Umbilical cord (tissue), 2 donors: ENCODE measurements around the gene UBE4A. TPM values are rescaled to one million over a fixed set of nuclear protein-coding genes. Genes with fewer than 3 reads are reported as not detected.

Experiments used
- DNase-seq: peaks from one replicate; pipeline ENCODE4 v3.0.0-alpha.2; 2015; ENCODE audit warnings: low spot score
- total RNA-seq: library from RNA; depleted of rRNA; stranded (reverse); fragments of >200 nt; gene quantifications from one replicate; pipeline ENCODE4 v1.2.3, GENCODE V29; 2014; ENCODE audit warnings: low replicate concordance; ENCODE audit not compliant: insufficient read depth

Gene UBE4A
- total RNA-seq, 1 donor from 2014 or later: 22.1 TPM

DNA sequence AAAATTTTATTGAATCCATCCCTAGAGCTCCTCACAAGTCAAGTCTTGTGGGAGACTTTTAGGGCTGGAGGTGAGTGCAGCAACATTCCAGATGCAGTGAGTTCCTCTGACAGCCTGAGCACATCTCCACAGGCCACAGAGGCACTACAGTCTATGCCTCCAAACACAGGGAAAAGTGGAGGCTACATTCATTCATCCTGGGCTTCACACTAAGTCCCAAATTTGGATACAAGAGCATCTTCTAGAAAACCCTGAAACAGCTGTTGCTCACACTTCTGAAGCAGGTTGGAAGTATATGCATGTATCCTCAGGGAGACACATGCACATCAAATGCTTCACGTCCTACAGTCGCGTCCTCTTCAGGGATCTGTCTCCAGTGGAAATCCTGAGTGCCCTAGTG lies 18.1 kb upstream of the UBE4A start:
- no peak for DNase-seq

DNA sequence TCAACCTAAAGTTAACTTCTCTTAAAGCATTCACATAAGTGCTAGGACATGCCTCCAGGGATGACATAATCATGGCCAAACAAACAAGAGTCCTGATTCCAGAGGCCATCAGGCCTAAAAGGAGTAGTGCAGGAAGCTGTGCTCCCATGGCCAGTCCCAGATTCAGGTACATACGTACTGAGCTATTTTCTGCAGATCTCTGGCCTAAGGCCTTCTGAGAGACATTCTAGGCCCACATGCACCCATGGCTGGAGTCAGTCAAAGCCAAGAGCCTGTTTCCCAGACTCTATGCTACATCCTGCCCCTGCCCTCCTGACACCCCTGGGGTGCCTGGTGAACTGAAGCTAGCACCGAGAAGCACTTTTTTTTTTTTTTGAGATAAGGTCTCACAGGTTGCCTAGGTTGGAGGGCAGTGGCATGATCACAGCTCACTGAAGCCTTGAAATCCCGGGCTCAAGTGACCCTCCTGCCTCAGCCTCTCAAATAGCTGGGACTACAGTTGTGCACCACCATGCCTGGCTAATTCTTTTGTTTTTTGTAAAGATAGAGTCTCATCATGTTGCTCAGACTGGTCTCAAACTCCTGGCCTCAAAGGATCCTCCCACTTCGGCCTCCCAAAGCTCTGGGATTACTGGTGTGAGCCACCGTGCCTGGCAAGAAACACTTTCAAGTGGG lies 17.4 kb upstream of the UBE4A start:
- no peak for DNase-seq

DNA sequence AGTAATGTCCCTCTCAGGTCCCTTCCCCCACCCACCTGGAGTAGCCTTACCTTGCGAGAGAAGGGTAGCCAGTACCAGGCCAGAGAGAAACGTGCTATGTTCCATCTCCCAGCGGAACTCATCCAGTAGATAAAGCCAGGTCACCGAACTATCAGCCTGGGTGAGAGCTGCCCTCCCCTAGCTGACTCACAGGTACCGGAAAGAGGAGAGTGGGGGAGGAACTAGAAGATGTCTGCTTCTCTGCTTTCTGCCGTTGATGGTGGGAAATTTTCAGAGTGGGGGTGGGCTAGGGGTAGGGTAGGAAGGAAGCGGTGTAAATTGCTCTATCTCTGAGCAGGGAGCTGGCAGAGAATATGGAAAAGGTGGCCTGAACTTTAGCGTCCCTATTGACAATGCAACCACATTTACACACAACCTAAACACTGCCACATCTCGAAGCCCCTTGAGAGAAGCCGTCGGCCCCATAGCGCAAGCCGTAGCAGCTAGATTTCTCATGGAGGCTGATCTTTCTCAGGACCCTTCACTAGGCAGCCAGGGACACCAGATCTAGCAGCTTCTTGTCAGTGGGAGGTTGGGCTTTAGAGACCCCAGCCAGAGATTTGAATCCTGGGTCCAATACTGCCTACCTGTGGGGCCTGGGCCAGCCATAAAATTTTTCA lies 16.8 kb upstream of the UBE4A start, which contains the start of gene CD3D:
CD3D (minus strand) TSS at position 203 of the 659 bp plus-strand sequence; CDS start at position 105, 98 bp downstream.
- no peak for DNase-seq

DNA sequence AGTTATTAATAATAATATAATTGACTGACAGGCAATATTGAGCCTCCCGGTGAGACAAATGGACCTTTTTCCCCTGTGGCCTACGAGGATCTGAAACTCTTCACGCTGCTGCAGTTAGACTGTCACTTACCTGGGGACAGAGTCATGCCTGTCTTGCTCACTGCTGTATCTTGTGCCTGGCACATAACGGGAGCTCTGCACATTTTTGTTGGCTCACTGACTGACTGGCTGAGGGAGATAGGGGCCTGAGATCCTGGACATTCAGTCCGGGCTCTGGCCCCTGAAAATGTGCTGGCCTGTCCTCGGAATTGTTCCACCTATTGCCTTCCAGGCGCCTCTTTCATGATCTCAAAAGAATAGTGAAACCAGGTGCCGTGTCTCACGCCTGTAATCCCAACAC lies 16.2 kb upstream of the UBE4A start:
- no peak for DNase-seq

DNA sequence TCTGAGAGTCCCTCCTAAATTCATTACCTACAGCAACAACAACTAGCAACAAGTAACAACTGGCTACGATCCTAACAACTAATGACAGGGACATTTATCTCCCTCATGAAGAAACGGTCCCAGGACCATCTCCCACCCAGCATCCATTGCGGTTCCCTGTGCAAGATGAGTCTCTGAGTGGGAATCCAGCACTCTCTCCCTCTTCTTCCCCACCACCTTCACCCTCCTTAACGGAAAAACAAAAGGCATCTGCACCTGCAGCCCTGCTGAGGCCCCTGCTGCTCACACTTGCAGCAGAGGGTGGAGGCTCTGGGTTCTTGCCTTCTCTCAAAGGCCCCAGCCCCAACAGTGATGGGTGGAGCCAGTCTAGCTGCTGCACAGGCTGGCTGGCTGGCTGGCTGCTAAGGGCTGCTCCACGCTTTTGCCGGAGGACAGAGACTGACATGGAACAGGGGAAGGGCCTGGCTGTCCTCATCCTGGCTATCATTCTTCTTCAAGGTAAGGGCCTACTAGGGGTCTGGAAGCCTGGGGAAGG lies 15.4 kb upstream of the UBE4A start, which contains the start of gene CD3G:
CD3G (plus strand) TSS at position 364 of the 535 bp plus-strand sequence; CDS start at position 444, 80 bp downstream.
- no peak for DNase-seq

DNA sequence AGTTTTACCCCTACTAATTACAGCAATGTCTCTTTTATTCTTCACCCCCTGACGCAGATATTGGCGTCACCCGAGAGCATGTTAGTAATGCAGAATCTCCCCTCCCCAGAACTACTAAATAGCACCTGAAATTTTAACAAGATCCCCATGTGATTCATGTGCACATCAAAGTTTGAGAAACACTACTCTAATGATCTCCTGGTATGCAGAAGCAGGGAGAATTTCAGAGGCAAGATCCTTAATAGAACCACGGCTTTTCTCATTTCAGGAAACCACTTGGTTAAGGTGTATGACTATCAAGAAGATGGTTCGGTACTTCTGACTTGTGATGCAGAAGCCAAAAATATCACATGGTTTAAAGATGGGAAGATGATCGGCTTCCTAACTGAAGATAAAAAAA lies 9.9 kb upstream of the UBE4A start:
- DNase-seq: no peak

DNA sequence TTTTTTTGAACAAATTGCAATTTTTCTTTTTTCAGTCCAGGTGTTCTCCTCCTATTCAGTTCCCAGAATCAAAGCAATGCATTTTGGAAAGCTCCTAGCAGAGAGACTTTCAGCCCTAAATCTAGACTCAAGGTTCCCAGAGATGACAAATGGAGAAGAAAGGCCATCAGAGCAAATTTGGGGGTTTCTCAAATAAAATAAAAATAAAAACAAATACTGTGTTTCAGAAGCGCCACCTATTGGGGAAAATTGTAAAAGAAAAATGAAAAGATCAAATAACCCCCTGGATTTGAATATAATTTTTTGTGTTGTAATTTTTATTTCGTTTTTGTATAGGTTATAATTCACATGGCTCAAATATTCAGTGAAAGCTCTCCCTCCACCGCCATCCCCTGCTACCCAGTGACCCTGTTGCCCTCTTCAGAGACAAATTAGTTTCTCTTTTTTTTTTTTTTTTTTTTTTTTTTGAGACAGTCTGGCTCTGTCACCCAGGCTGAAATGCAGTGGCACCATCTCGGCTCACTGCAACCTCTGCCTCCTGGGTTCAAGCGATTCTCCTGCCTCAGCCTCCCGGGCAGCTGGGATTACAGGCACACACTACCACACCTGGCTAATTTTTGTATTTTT lies 6.2 kb upstream of the UBE4A start:
- peak; percentile 32 for DNase-seq

DNA sequence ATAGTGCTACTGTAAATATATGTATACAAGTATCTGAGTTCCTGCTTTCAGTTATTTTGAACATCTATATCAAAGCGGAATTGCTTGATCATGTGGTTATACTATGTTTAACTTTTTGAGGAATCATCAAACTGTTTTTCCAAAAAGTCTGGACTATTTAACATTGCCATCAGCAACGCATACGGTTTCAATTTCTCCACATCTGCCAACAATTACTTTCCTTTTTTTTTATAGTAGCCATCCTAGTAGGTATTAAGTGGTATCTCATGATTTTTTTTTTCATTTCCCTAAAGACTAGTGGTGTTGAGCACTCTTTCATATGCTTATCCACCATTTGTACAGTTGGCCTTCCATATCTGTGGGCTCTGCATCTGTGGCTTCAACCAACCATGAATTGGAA lies 1.3 kb upstream of the UBE4A start:
- no peak for DNase-seq

DNA sequence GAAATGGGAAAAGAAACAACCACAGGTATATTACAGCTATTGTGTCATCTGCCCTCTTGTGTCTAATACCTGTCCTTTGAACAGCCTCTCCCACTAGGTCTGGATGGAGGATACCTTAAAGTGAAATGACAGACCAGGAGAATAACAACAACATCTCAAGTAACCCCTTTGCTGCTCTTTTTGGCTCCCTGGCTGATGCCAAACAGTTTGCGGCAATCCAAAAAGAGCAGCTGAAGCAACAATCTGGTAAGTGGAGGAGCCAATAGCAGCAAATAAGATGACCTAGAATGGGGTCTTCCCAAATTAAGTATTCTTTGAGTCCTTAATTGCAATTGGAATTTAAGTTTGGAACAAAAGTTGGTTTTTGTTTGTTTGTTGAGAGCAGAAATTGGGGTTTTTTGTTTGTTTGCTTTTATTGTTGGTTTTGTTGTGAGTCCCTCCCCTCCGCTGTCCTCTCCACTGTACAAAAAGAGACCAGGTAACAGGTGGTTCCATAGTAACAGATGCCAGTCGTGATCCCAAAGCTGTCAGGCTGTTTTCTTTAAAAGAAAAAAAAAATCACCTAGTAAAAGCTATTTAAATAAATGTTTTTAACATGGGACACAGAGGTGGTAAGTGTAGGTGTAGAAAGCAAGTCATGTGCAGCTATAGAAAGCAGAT lies 5.7 kb downstream of the UBE4A start:
- no peak for DNase-seq

DNA sequence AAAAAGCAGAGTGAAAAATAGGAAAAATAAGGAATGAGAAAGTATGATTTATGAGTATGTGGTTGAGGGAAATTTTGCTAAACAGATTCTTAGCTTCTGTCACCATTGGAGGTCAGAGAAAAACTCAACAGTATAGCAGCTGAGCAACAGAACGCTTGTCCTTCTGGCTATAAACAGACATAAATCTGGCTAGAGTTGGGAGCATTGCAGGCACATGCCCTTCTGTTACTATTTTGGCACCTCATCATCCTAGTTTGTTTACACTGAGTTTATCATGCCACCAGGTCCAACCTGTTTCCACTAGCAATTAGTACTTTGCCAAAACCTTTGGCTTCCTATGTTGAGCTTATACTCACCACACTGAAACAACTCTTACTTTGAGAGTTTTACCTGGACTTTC lies 6.9 kb downstream of the UBE4A start:
- no peak for DNase-seq

DNA sequence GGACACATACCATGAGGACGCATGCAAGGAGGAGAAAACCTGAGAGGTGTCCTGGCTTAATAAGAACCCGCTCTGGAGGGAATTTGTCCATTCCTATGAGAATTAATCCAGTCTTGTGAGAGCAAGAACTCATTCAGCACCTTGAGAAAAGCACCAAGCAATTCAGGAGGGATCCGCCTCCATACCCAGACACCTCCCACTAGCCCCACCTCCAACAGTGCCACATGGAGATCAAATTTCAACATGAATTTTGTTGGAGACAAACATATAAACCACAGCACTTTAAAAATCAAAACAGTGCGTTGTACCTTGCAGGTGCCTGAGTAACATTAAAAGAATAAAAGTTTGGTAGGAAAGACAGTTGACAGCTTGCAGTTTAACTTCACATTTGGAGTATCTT lies 11.4 kb downstream of the UBE4A start:
- no peak for DNase-seq

DNA sequence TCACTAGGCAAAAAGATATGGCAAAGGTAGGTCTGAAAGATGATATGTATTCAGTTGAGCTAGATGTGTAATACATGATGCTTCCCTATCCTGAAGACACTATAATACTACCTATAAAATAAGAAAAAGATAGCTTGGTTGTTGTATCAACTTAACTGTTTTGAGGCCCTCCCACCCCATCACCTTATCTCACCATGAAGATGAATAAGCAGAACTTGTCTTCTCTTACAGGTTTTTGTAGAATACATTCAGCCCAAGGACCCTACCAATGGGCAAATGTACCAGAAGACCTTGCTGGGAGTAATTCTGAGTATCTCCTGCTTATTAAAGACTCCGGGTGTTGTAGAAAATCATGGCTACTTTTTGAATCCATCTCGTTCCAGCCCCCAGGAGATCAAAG lies 13.9 kb downstream of the UBE4A start:
- DNase-seq: no peak

DNA sequence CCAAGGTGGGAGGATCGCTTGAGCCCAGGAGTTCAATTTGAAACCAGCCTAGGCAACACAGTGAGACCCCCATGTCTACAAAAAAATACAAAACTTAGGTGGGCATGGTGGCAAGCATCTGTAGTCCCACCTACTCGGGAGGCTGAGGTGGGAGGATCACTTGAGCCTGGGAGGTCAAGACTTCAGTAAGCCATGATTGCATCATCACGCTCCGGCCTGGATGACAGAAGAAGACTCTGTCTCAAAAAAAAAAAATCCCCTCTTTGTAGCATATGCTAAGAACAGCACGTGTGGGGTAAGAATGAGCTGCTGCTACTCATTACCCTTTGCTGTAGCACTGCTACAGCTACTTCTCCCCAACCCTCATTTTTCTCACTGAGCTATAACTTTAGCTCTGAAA lies 14.5 kb downstream of the UBE4A start:
- no peak for DNase-seq

DNA sequence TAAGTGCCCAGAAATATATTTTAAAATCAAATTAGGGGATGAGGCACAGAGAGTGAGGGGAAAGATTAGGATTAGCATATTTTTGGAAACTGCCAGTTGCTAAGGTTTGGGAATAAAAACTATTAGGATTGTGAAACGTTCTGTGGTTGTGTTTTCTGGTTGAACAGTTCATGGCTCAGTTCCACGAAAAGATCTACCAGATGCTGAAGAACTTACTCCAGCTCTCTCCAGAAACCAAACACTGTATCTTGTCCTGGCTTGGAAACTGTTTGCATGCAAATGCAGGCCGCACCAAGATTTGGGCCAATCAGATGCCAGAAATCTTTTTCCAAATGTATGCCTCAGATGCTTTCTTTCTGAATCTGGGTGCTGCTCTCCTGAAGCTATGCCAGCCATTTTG lies 15.3 kb downstream of the UBE4A start:
- no peak for DNase-seq

DNA sequence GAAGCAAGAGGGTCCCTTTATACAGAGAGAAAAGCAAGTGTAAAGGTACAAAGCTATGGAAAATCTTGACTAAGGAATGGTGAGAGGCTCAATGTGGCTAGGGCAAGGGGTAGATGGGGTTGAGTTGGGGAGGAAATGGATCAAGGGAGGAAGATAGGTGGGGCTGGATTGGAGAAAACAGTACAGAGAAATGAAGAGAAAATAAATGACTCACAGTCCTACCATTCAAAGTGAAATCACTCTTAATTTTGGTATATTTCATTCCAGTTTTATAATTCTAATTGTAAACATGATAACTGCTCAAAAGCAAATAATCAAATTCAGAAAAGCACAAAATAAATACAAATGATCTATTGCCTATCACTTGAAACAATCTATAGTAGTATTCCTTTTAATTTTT lies 16.6 kb downstream of the UBE4A start:
- no peak for DNase-seq

DNA sequence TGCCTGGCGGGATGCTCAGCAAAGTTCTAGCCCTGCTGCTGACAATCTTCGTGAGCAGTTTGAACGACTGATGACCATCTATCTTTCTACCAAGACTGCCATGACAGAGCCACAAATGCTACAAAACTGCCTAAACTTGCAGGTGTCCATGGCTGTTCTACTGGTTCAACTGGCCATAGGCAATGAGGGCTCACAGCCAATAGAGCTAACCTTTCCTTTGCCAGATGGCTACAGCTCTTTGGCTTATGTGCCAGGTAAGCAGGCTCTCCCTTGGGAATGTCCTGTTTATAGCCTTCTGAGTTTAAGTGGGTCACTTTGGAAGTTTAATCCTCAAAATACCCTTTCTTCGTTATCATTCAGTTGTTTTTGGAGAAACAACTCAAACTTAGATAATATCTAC lies 20.1 kb downstream of the UBE4A start:
- DNase-seq: no peak

DNA sequence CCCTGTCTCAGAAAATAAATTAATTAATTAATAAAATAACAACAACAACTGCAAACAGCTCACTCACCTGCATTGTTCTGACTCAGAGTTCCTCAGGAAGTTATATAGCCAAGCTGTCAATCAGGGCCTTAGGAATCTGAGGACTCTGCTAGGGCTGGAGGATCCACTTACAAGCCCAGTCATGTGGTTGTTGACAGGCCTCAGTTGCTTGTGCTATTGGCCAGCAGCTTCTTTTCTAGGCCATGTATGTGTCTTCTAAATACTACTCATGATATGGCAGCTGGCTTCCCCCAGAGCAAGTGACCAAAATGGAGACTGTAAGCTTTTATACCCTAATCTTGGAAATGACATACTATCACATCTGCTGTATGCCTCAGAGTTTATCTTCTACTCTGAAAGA lies 21.2 kb downstream of the UBE4A start:
- no peak for DNase-seq

DNA sequence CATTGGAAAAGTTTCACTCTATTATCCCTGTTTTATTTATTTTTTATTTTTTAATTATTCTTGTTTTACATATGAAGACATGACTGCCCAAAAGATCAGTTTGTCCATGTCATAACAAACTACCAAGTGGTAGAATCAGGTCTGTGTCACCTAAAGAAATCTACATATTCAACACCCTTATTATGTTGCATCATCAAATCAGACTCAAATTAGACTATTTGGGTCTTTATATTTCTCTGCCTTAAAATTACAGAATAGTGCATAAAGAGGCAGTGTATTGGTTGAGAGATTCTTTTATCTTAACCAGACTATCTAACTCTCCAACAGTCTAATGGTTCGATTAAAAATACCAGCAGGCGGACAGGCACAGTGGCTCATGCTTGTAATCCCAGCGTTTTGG lies 23.6 kb downstream of the UBE4A start:
- DNase-seq: no peak

DNA sequence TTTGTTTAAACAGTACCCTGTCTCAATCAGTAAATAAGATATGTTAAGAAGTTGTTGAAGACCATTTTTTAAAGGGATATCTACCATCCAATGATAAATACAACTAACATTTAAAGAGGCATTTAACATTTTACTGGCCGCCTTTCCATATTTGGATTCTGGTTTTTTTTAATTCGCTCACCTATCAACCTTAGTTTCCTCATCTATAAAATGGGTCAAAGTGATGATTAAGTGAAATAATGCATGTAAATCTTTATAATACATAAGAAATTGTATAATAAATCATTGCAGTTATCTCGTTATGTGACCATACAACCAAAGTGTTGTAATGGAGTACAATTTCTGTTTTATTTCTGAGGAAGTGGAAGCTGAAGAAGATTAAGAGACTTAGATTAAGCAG lies 24.3 kb downstream of the UBE4A start:
- DNase-seq: no peak

DNA sequence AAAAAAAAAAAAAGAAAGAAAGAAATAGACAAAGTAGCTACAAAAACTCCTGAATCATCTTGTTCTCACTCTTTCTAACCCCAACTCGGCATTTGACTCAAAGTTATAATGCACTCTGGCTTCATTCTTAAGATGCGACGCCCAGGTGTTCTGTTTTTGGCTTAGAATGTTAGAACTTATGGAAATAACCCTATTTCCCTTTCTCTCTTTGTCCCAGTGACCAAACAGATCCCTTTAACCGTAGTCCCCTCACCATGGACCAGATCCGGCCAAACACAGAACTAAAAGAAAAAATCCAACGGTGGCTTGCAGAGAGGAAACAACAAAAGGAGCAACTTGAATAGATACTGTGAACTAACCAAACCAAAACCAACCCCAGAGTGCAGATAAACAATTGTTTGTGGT lies 36.7 kb downstream of the UBE4A start:
- no peak for DNase-seq

DNA sequence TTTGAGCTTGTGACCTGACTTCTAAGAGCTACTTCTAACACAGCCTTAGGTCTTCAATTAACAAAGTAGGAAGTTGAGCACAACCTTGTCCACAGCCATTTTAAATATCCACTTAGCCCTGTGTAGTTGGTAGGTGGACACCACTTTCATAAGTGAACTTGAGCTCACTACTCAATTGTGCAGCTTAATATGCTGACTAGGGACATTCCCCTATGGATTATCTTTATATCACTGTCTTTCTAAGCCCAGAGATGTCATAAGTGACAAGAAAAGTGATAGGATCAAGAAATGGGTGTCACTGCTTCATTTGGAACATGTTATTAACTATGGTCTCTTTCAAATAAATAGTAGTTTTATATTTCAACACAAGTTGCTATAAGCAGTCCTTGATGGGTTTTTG lies 38.0 kb downstream of the UBE4A start:
- no peak for DNase-seq
